Neural cell (in vitro differentiated cells): ENCODE results near the gene HGF.

Experiments used
- EP300 ChIP-seq: fragments of 450-650 bp; conservative IDR thresholded peaks from 2 replicates; pipeline ENCODE4 v1.6.1; 2014; ENCODE audit warnings: antibody characterized with exemption, mild to moderate bottlenecking, moderate library complexity; ENCODE audit not compliant: poor library complexity, severe bottlenecking
- EZH2 ChIP-seq: fragments of 200-600, 300-800 bp; shearing (Covaris generic), sonication (generic); IDR thresholded peaks from 2 replicates; pipeline ENCODE4 v1.6.1; 2014; ENCODE audit warnings: antibody characterized with exemption, low read length, borderline replicate concordance, mild to moderate bottlenecking; ENCODE audit not compliant: insufficient read depth, poor library complexity, severe bottlenecking
- MXI1 ChIP-seq: fragments of 450-650 bp; conservative IDR thresholded peaks from 2 replicates; pipeline ENCODE4 v1.6.1; 2014; ENCODE audit warnings: antibody characterized with exemption, mild to moderate bottlenecking; ENCODE audit not compliant: poor library complexity, severe bottlenecking
- POLR2AphosphoS5 ChIP-seq: IDR thresholded peaks from 2 replicates; pipeline ENCODE4 v1.6.1; 2012
- RAD21 ChIP-seq: fragments of 450-650 bp; conservative IDR thresholded peaks from 2 replicates; pipeline ENCODE4 v1.6.1; 2014; ENCODE audit warnings: antibody characterized with exemption, mild to moderate bottlenecking, moderate library complexity
- SMC3 ChIP-seq: fragments of 450-650 bp; conservative IDR thresholded peaks from 2 replicates; pipeline ENCODE4 v1.6.1; 2014; ENCODE audit warnings: antibody characterized with exemption, mild to moderate bottlenecking, moderate library complexity; ENCODE audit not compliant: poor library complexity
- TAF1 ChIP-seq: IDR thresholded peaks from 2 replicates; pipeline ENCODE4 v1.6.1; 2012; ENCODE audit warnings: low read depth
- TF ChIP-seq, protein P1 (sequence below): fragments of 450-650 bp; IDR thresholded peaks from 2 replicates; pipeline ENCODE4 v1.5.1; 2014; ENCODE audit warnings: antibody characterized with exemption, mild to moderate bottlenecking, moderate library complexity; ENCODE audit not compliant: poor library complexity, severe bottlenecking
- TF ChIP-seq, protein P2 (sequence below): IDR thresholded peaks from 2 replicates; pipeline ENCODE4 v1.6.1; 2012; ENCODE audit warnings: borderline replicate concordance

DNA sequence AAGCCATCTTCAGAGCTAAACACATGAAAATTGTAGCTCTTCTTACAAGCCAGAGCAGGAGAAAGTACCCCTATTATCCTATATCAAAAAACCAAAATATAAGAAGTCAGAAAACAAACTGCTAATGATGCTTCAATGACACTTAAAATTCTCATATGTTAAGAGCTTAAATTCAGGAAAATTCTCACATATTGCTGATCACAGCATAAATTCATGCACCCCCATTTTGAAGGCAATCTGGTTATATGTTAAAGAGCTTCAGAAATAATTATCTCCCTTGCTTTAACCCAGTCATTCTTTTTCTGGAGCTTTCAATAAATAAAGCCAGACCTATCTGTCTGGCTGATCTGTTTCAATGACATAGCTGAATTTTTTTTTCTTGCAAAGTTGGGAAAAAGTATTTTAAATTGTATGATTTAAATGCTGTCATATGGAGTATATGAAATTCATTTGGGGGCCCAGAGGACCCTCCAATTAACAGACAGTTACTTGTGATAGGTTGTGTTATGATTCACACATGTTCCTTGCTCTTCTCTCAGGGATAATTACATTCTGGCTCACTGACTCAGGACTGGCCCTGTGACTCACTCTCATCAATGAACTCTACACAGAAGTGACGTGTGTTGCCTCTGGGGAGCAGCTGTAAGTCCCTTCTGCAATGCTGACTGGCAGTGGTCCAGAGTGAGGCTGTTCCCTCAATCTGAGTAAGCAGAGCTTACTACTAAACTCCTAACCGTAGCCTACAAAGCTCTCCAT, 85.2 kb downstream of the HGF start:
- no peak for TF ChIP-seq MXI1
- TF ChIP-seq, protein P1, sequence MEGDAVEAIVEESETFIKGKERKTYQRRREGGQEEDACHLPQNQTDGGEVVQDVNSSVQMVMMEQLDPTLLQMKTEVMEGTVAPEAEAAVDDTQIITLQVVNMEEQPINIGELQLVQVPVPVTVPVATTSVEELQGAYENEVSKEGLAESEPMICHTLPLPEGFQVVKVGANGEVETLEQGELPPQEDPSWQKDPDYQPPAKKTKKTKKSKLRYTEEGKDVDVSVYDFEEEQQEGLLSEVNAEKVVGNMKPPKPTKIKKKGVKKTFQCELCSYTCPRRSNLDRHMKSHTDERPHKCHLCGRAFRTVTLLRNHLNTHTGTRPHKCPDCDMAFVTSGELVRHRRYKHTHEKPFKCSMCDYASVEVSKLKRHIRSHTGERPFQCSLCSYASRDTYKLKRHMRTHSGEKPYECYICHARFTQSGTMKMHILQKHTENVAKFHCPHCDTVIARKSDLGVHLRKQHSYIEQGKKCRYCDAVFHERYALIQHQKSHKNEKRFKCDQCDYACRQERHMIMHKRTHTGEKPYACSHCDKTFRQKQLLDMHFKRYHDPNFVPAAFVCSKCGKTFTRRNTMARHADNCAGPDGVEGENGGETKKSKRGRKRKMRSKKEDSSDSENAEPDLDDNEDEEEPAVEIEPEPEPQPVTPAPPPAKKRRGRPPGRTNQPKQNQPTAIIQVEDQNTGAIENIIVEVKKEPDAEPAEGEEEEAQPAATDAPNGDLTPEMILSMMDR, result no peak
- TF ChIP-seq POLR2AphosphoS5, result no peak
- no peak for TF ChIP-seq SMC3
- no peak for TF ChIP-seq RAD21
- TF ChIP-seq EP300, result no peak
- no peak for TF ChIP-seq EZH2
- TF ChIP-seq, protein P2, sequence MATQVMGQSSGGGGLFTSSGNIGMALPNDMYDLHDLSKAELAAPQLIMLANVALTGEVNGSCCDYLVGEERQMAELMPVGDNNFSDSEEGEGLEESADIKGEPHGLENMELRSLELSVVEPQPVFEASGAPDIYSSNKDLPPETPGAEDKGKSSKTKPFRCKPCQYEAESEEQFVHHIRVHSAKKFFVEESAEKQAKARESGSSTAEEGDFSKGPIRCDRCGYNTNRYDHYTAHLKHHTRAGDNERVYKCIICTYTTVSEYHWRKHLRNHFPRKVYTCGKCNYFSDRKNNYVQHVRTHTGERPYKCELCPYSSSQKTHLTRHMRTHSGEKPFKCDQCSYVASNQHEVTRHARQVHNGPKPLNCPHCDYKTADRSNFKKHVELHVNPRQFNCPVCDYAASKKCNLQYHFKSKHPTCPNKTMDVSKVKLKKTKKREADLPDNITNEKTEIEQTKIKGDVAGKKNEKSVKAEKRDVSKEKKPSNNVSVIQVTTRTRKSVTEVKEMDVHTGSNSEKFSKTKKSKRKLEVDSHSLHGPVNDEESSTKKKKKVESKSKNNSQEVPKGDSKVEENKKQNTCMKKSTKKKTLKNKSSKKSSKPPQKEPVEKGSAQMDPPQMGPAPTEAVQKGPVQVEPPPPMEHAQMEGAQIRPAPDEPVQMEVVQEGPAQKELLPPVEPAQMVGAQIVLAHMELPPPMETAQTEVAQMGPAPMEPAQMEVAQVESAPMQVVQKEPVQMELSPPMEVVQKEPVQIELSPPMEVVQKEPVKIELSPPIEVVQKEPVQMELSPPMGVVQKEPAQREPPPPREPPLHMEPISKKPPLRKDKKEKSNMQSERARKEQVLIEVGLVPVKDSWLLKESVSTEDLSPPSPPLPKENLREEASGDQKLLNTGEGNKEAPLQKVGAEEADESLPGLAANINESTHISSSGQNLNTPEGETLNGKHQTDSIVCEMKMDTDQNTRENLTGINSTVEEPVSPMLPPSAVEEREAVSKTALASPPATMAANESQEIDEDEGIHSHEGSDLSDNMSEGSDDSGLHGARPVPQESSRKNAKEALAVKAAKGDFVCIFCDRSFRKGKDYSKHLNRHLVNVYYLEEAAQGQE, result no peak
- TF ChIP-seq TAF1, result no peak
